Endothelial cell of umbilical vein (primary cell): ENCODE results near the gene TIMM9. TPM values are rescaled to one million over a fixed set of nuclear protein-coding genes. Genes with fewer than 3 reads are reported as not detected.

ENCODE experiments used
- BruUV-seq: library from RNA; stranded (reverse); fragments of 400-500 nt; replicated peaks from 2 replicates; lab custom pipeline; 2021; lab: Mats Ljungman, UMichigan
- CTCF ChIA-PET: fragments of 300-600, 350-600 bp; sonication (Branson Sonifier 250); formaldehyde crosslinking; loops from one replicate; lab custom pipeline; 2021; ENCODE audit warnings: antibody characterized with exemption, inconsistent platforms; lab: Charles Lee
- POLR2A ChIA-PET: fragments of 300-600, 350-600 bp; sonication (Branson Sonifier 250); formaldehyde crosslinking; loops from one replicate; lab custom pipeline; 2021; ENCODE audit warnings: antibody characterized with exemption, inconsistent platforms; lab: Charles Lee
- DNase-seq: peaks from one replicate; pipeline ENCODE4 v3.0.0-alpha.2; 2011; ENCODE audit warnings: low read depth, low spot score
- FAIRE-seq: peaks from 2 replicates; lab custom pipeline; 2011; peaks lifted over from hg19 to GRCh38; lab: Jason Lieb, UNC
- H2AFZ ChIP-seq: 2 replicates; pipeline ENCODE4 v1.6.0; 2012; ENCODE audit warnings: low read depth, low read length, control low read depth, inconsistent platforms
- H3K27ac ChIP-seq: 2 replicates; pipeline ENCODE4 v1.5.1; 2011; ENCODE audit warnings: low read depth, mild to moderate bottlenecking, control low read depth, low read length, moderate library complexity; ENCODE audit not compliant: insufficient read depth
- H3K27me3 ChIP-seq, 2 experiments: 2 replicates each; pipeline versions ENCODE4 v1.6.0 to v1.6.1; 2011; ENCODE audit warnings: low read length in 2 of 2, mixed read lengths in 1 of 2; ENCODE audit not compliant: control insufficient read depth in 2 of 2, insufficient read depth in 2 of 2
- H3K36me3 ChIP-seq, 2 experiments: 2 replicates in 1 of 2; 3 replicates in 1 of 2; pipeline ENCODE4 v1.5.1; 2011; ENCODE audit warnings: low read length in 2 of 2, mild to moderate bottlenecking in 1 of 2, moderate library complexity in 1 of 2; ENCODE audit not compliant: control insufficient read depth in 2 of 2, insufficient read depth in 2 of 2; ENCODE audit errors: extremely low read depth in 1 of 2
- H3K4me1 ChIP-seq: 3 replicates; pipeline ENCODE4 v1.5.1; 2011; ENCODE audit warnings: mild to moderate bottlenecking, low read length; ENCODE audit not compliant: control insufficient read depth, insufficient read depth; ENCODE audit errors: extremely low read depth
- H3K4me2 ChIP-seq: 2 replicates; pipeline ENCODE4 v1.6.1; 2011; ENCODE audit warnings: low read length, control low read depth, mixed read lengths; ENCODE audit not compliant: insufficient read depth
- H3K4me3 ChIP-seq, 3 experiments: fragments of 200-600 bp in 1 of 3; sonication (generic), shearing (Covaris generic) in 1 of 3; replicated peaks in 1 of 3; 2 replicates each; pipeline ENCODE4 v1.5.1; 2011 to 2016; ENCODE audit warnings: control low read depth in 3 of 3, low read length in 3 of 3, mild to moderate bottlenecking in 2 of 3, inconsistent platforms in 1 of 3, low read depth in 1 of 3, moderate library complexity in 1 of 3; ENCODE audit not compliant: insufficient read depth in 1 of 3
- H3K79me2 ChIP-seq: 2 replicates; pipeline ENCODE4 v1.6.0; 2012; ENCODE audit warnings: low read length, inconsistent platforms; ENCODE audit not compliant: control insufficient read depth, insufficient read depth
- H3K9ac ChIP-seq: replicated peaks from 2 replicates; pipeline ENCODE3; 2011; ENCODE audit warnings: low read length, control low read depth; ENCODE audit not compliant: insufficient read depth; ENCODE audit errors: extremely low read depth
- H3K9me1 ChIP-seq: replicated peaks from 3 replicates; pipeline ENCODE4 v1.6.0; 2011; ENCODE audit warnings: mild to moderate bottlenecking, low read length; ENCODE audit not compliant: control insufficient read depth, insufficient read depth; ENCODE audit errors: extremely low read depth
- H3K9me3 ChIP-seq: replicated peaks from 2 replicates; pipeline ENCODE4 v1.5.1; 2012; ENCODE audit warnings: low read length, inconsistent platforms; ENCODE audit not compliant: control insufficient read depth, insufficient read depth
- H4K20me1 ChIP-seq: replicated peaks from 2 replicates; pipeline ENCODE3; 2011; ENCODE audit warnings: mild to moderate bottlenecking, low read length; ENCODE audit not compliant: control insufficient read depth, insufficient read depth; ENCODE audit errors: extremely low read depth
- EZH2 ChIP-seq: IDR thresholded peaks from 2 replicates; pipeline ENCODE4 v1.6.1; 2012; ENCODE audit warnings: borderline replicate concordance, low read depth, mild to moderate bottlenecking, moderate library complexity, low read length, inconsistent platforms; ENCODE audit not compliant: severe bottlenecking
- FOS ChIP-seq: IDR thresholded peaks from 2 replicates; pipeline ENCODE4 v1.6.1; 2011; ENCODE audit warnings: mild to moderate bottlenecking, low read length, moderate library complexity, borderline replicate concordance; ENCODE audit not compliant: insufficient read depth
- GATA2 ChIP-seq: IDR thresholded peaks from 2 replicates; pipeline ENCODE4 v1.7.0; 2011; ENCODE audit warnings: low read depth, mild to moderate bottlenecking, moderate library complexity, mixed read lengths, low read length; ENCODE audit not compliant: insufficient read length, insufficient read depth
- JUN ChIP-seq: IDR thresholded peaks from 2 replicates; pipeline ENCODE4 v1.6.1; 2011; ENCODE audit warnings: borderline replicate concordance, low read depth; ENCODE audit not compliant: insufficient read length, insufficient read depth
- MYC ChIP-seq: IDR thresholded peaks from one replicate; pipeline ENCODE4 v1.6.1; 2011; ENCODE audit warnings: mild to moderate bottlenecking, low read depth, low read length
- POLR2A ChIP-seq: IDR thresholded peaks from 2 replicates; pipeline ENCODE4 v1.6.1; 2012; ENCODE audit warnings: low read depth, mild to moderate bottlenecking, control low read depth, low read length
- POLR2AphosphoS5 ChIP-seq: IDR thresholded peaks from 2 replicates; pipeline ENCODE4 v1.6.1; 2012; ENCODE audit warnings: low read depth, mild to moderate bottlenecking, control low read depth, low read length, moderate library complexity; ENCODE audit not compliant: insufficient read depth
- dilution Hi-C: fragments of 300-500 bp; cut with MboI; formaldehyde crosslinking; loops from one replicate; pipeline ENCODE4 v1.15.0; 2019; ENCODE audit warnings: low sequenced_read_pairs; ENCODE audit not compliant: extremely low pct_ligation_motif_present
- intact Hi-C: fragments of 100-400 bp; cut with micrococcal nuclease; formaldehyde crosslinking; loops from one replicate; pipeline ENCODE4 v1.10.0; 2022
- polyA plus RNA-seq, 4 experiments: library from polyadenylated mRNA; depleted of rRNA in 3 of 4; stranded (reverse) in 3 of 4; unstranded in 1 of 4; fragments of >200 nt; gene quantifications; 2 replicates each; pipeline versions ENCODE4 v1.2.1 to v1.2.3, GENCODE V29; 2011 to 2012; ENCODE audit warnings: missing spikeins in 1 of 4
- total RNA-seq: library from RNA; stranded (reverse); gene quantifications from 2 replicates; pipeline ENCODE4 v1.2.3, GENCODE V29; 2021
- TF ChIP-seq, protein P1 (sequence below): IDR thresholded peaks from 2 replicates; pipeline ENCODE4 v1.6.1; 2011; ENCODE audit not compliant: insufficient read depth, insufficient read length
- TF ChIP-seq, protein P2 (sequence below), 2 donors: IDR thresholded peaks; 1 replicate in 1 of 2; 2 replicates in 1 of 2; pipeline ENCODE4 v1.5.1; 2011; ENCODE audit warnings: low read length in 2 of 2, mild to moderate bottlenecking in 2 of 2, moderate library complexity in 2 of 2, control low read depth in 1 of 2, inconsistent platforms in 1 of 2, low read depth in 1 of 2; ENCODE audit not compliant: insufficient read depth in 1 of 2; ENCODE audit errors: extremely low read depth in 1 of 2

The TIMM9 gene
- total and polyA plus RNA-seq, 2 donors (not counting 3 experiments of a cell fraction or from before 2014, with no cell fraction given) = 20.2 to 38.0 TPM

DNA sequence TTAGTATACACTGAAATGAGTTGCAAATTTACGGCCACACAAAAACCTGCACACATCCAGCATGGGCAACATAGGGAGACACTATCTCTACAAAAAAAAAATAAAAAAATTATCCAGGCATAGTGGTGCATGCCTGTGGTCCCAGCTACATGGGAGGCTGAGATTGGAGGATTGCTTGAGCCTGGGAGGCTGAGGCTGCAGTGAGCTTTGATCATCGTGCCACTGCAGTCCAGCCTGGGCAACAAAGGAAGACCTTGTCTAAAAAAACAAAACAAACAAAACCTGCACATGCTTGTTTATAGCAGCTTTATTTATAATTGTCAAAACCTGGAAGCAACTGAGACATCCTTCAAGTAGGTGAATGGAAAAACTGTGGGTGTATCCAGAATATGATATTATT, 36.5 kb downstream of the TIMM9 start:
- no peak overlapping the region for H3K9ac ChIP-seq
- H3K36me3 ChIP-seq = no peaks in the 10 kb centered on the region
- H2AFZ ChIP-seq = no peak overlapping the region
- intact Hi-C loops = no loop called here
- no peak overlapping the region for H3K4me3 ChIP-seq
- H3K79me2 ChIP-seq = no peaks in the 10 kb centered on the region
- POLR2A ChIA-PET = no interaction called here
- H3K27ac ChIP-seq = no peak overlapping the region
- H3K27me3 ChIP-seq = no peaks in the 10 kb centered on the region
- no peak for FAIRE-seq
- no TSS peak for BruUV-seq
- CTCF ChIA-PET = interaction anchor here (0.9 kb wide), 1 partner anchor 11 kb away, joined by 3 read pairs; no protein-coding TSS in a partner anchor
- H3K9me1 ChIP-seq = no peaks in the 10 kb centered on the region
- H3K4me2 ChIP-seq = no peak overlapping the region
- H3K4me1 ChIP-seq = peaks cover 6% of the 10 kb centered on the region
- no peaks in the 10 kb centered on the region for H3K9me3 ChIP-seq
- no peak for DNase-seq
- dilution Hi-C loops = no loop called here
- TF ChIP-seq, protein P1, sequence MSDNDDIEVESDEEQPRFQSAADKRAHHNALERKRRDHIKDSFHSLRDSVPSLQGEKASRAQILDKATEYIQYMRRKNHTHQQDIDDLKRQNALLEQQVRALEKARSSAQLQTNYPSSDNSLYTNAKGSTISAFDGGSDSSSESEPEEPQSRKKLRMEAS = no peak
- TF ChIP-seq POLR2A (no peak), POLR2AphosphoS5 (no peak), JUN (no peak), FOS (no peak), EZH2 (no peak), GATA2 (no peak), MYC (no peak)
- TF ChIP-seq, protein P2, sequence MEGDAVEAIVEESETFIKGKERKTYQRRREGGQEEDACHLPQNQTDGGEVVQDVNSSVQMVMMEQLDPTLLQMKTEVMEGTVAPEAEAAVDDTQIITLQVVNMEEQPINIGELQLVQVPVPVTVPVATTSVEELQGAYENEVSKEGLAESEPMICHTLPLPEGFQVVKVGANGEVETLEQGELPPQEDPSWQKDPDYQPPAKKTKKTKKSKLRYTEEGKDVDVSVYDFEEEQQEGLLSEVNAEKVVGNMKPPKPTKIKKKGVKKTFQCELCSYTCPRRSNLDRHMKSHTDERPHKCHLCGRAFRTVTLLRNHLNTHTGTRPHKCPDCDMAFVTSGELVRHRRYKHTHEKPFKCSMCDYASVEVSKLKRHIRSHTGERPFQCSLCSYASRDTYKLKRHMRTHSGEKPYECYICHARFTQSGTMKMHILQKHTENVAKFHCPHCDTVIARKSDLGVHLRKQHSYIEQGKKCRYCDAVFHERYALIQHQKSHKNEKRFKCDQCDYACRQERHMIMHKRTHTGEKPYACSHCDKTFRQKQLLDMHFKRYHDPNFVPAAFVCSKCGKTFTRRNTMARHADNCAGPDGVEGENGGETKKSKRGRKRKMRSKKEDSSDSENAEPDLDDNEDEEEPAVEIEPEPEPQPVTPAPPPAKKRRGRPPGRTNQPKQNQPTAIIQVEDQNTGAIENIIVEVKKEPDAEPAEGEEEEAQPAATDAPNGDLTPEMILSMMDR (IDR thresholded peaks at IDR 0.05; ENCODE audit: extremely low read depth in 1 of 2, insufficient read depth in 1 of 2, low read depth in 1 of 2, low read length in 2 of 2) = no peak
- H4K20me1 ChIP-seq = no peaks in the 10 kb centered on the region
